ENCODE results near the gene RPN2. TPM values are rescaled to one million over a fixed set of nuclear protein-coding genes. Genes with fewer than 3 reads are reported as not detected.

RPN2 gene
- total RNA-seq, 4 donors from 2014 or later = 82.3 to 196 (median 105) TPM

GRCh38 chr20:37219751-37220668 is 40.9 kb downstream of the RPN2 start:
- no peak for TF ChIP-seq CTCF (IDR thresholded peaks at IDR 0.05)
- in situ Hi-C loops (cut with MboI; ENCODE audit: low pct_ligation_motif_present in 1 of 4, low pct_unique_long_range_greater_than_20kb in 1 of 4, low sequenced_read_pairs in 3 of 4) = no loop called here
- intact Hi-C loops (cut with DNase I; ENCODE audit: low total_unique reads) = no loop called here
- H3K9me3 ChIP-seq = no peaks in the 10 kb centered on the region
- H3K36me3 ChIP-seq = peaks cover 0 to 44% (median 13%) of the 10 kb centered on the region in 4 donors
- peaks cover 0 to 28% (median 15%) of the 10 kb centered on the region in 4 donors for H3K4me1 ChIP-seq
- no peak for DNase-seq
- WGBS, 2 donors (ENCODE audit: low coverage in 1 of 2) = 57 to 85% methylated on average over 5 to 10 of the region's 10 CpGs
- peak overlapping the region; percentile 10 to 56 (median 38) for H3K27ac ChIP-seq
- H3K4me3 ChIP-seq = no peak overlapping the region
- no peaks in the 10 kb centered on the region for H3K27me3 ChIP-seq

GRCh38 chr20:37220731-37221130 is 41.6 kb downstream of the RPN2 start:
- no peak for DNase-seq
- Histone ChIP-seq H3K9me3 (no peaks in the 10 kb centered on the region), H3K4me3 (no peak overlapping the region), H3K27me3 (no peaks in the 10 kb centered on the region), H3K27ac (peak overlapping the region; percentile 10 to 56 (median 38)), H3K4me1 (peaks cover 0 to 28% (median 15%) of the 10 kb centered on the region in 4 donors), H3K36me3 (peaks cover 0 to 41% (median 16%) of the 10 kb centered on the region in 4 donors)
- TF ChIP-seq EP300 (IDR thresholded peaks at IDR 0.05; ENCODE audit: low read depth) (no peak), POLR2A (IDR thresholded peaks at IDR 0.05) (no peak), CTCF (IDR thresholded peaks at IDR 0.05) (no peak), POLR2AphosphoS5 (IDR thresholded peaks at IDR 0.05) (no peak)
- intact Hi-C loops (cut with DNase I; ENCODE audit: low total_unique reads) (no loop called here), in situ Hi-C loops (cut with MboI; ENCODE audit: low pct_ligation_motif_present in 1 of 4, low pct_unique_long_range_greater_than_20kb in 1 of 4, low sequenced_read_pairs in 3 of 4) (no loop called here)
- 40 to 45% methylated on average over 3 of the region's 3 CpGs for WGBS, 2 donors (ENCODE audit: low coverage in 1 of 2)

- H3K9me3 ChIP-seq = no peaks in the 10 kb centered on the region
- H3K4me1 ChIP-seq = peaks cover 0 to 28% (median 15%) of the 10 kb centered on the region in 4 donors
- peak overlapping the region; percentile 3 to 45 (median 20) for H3K27ac ChIP-seq
- intact Hi-C loops (cut with DNase I; ENCODE audit: low total_unique reads) = no loop called here
- no peak for DNase-seq
- H3K27me3 ChIP-seq = no peaks in the 10 kb centered on the region
- 81 to 100% methylated on average over 1 to 4 of the region's 4 CpGs for WGBS, 2 donors (ENCODE audit: low coverage in 1 of 2)
- no peak for TF ChIP-seq POLR2AphosphoS5 (IDR thresholded peaks at IDR 0.05)
- TF ChIP-seq EP300 (IDR thresholded peaks at IDR 0.05; ENCODE audit: low read depth) = no peak
- no peak for TF ChIP-seq POLR2A (IDR thresholded peaks at IDR 0.05)
- no peak for TF ChIP-seq CTCF (IDR thresholded peaks at IDR 0.05)
- in situ Hi-C loops (cut with MboI; ENCODE audit: low pct_ligation_motif_present in 1 of 4, low pct_unique_long_range_greater_than_20kb in 1 of 4, low sequenced_read_pairs in 3 of 4) = no loop called here
- H3K4me3 ChIP-seq = no peak overlapping the region
- peaks cover 0 to 41% (median 17%) of the 10 kb centered on the region in 4 donors for H3K36me3 ChIP-seq
Measured at GRCh38 chr20:37222086-37222485, 43.0 kb downstream of the RPN2 start.

- Histone ChIP-seq H3K27me3 (no peaks in the 10 kb centered on the region), H3K4me3 (no peak overlapping the region), H3K4me1 (peaks cover 0 to 28% (median 15%) of the 10 kb centered on the region in 4 donors), H3K36me3 (peaks cover 0 to 41% (median 14%) of the 10 kb centered on the region in 4 donors), H3K9me3 (no peaks in the 10 kb centered on the region), H3K27ac (peak overlapping the region in 1 of 4 donors; percentile 45)
- intact Hi-C loops (cut with DNase I; ENCODE audit: low total_unique reads) = no loop called here
- TF ChIP-seq POLR2A (IDR thresholded peaks at IDR 0.05) (no peak), EP300 (IDR thresholded peaks at IDR 0.05; ENCODE audit: low read depth) (no peak), POLR2AphosphoS5 (IDR thresholded peaks at IDR 0.05) (no peak), CTCF (IDR thresholded peaks at IDR 0.05) (no peak)
- DNase-seq = no peak
- in situ Hi-C loops (cut with MboI; ENCODE audit: low pct_ligation_motif_present in 1 of 4, low pct_unique_long_range_greater_than_20kb in 1 of 4, low sequenced_read_pairs in 3 of 4) = no loop called here
Measured at GRCh38 chr20:37223053-37223452, 43.9 kb downstream of the RPN2 start.
